Activated gamma-delta T cell treated with anti-CD3 and anti-CD28 coated beads, Interleukin-2, amount 50 U/mL, for 16 hours (primary cell): Measurements from ENCODE around the gene NUCB1.
"Not testable (repeated sequence)": the region's sequence is repeated elsewhere in the genome, so short reads cannot be mapped to it uniquely, and the experiment has no call there.

Experiments used
- DNase-seq: peaks from one replicate; pipeline ENCODE4 v3.0.0-alpha.2; 2020; ENCODE audit warnings: low read depth

NUCB1 gene

GRCh38 chr19:48874303-48875135 is 25.6 kb upstream of the NUCB1 start:
- DNase-seq: no peak

- not testable (repeated sequence) for DNase-seq
Observed at GRCh38 chr19:48876043-48876981, 23.8 kb upstream of the NUCB1 start.

- DNase-seq: no peak
Observed at GRCh38 chr19:48877855-48878195, 22.3 kb upstream of the NUCB1 start.

GRCh38 chr19:48878196-48879024 is 21.7 kb upstream of the NUCB1 start:
- DNase-seq: no peak

- no peak for DNase-seq
Observed at GRCh38 chr19:48879025-48879637, 21.0 kb upstream of the NUCB1 start.

- not testable (repeated sequence) for DNase-seq
Observed at GRCh38 chr19:48879696-48880095, 20.4 kb upstream of the NUCB1 start.

GRCh38 chr19:48881741-48882657 is 18.1 kb upstream of the NUCB1 start:
- no peak for DNase-seq

GRCh38 chr19:48883726-48884125 is 16.4 kb upstream of the NUCB1 start:
- DNase-seq: no peak

- DNase-seq: no peak
Observed at GRCh38 chr19:48887861-48888612, 12.1 kb upstream of the NUCB1 start.

GRCh38 chr19:48889496-48889895 is 10.6 kb upstream of the NUCB1 start:
- not testable (repeated sequence) for DNase-seq

- no peak for DNase-seq
Observed at GRCh38 chr19:48890551-48890950, 9.6 kb upstream of the NUCB1 start.

GRCh38 chr19:48895226-48895625 is 4.9 kb upstream of the NUCB1 start:
- no peak for DNase-seq

- no peak for DNase-seq
Observed at GRCh38 chr19:48896191-48896720, 3.9 kb upstream of the NUCB1 start.

GRCh38 chr19:48897181-48897580 is 2.9 kb upstream of the NUCB1 start:
- DNase-seq: no peak

GRCh38 chr19:48899386-48899749 is 744 bp upstream of the NUCB1 start:
- not testable (repeated sequence) for DNase-seq

GRCh38 chr19:48900477-48901406 is 630 bp downstream of the NUCB1 start:
- DNase-seq: no peak

- DNase-seq: not testable (repeated sequence)
Observed at GRCh38 chr19:48902291-48902690, 2.2 kb downstream of the NUCB1 start.

- DNase-seq: not testable (repeated sequence)
Observed at GRCh38 chr19:48903788-48904187, 3.7 kb downstream of the NUCB1 start.
